Vagina (tissue), 2 donors: ENCODE results near the gene CCDC87. TPM values are rescaled to one million over a fixed set of nuclear protein-coding genes. Genes with fewer than 3 reads are reported as not detected.

Experiments used
- DNase-seq, 2 donors: peaks; one replicate each; pipeline ENCODE4 v3.0.0-alpha.2; 2017; ENCODE audit errors: extremely low spot score in 2 of 2
- H3K27ac ChIP-seq: fragments of 200-600 bp; sonication (generic); one replicate; pipeline ENCODE4 v1.5.1; 2019
- H3K27me3 ChIP-seq: fragments of 200-600 bp; sonication (generic); one replicate; pipeline ENCODE4 v1.5.1; 2019
- H3K36me3 ChIP-seq, 2 donors: fragments of 200-600 bp; sonication (generic); one replicate each; pipeline ENCODE4 v1.5.1; 2017 to 2019
- H3K4me1 ChIP-seq: fragments of 200-600 bp; sonication (generic); one replicate; pipeline ENCODE4 v1.5.1; 2019
- H3K4me3 ChIP-seq, 2 donors: fragments of 200-600 bp; sonication (generic); 1 replicate in 1 of 2; 2 replicates in 1 of 2; pipeline ENCODE4 v1.5.1; 2016 to 2019
- H3K9me3 ChIP-seq: fragments of 200-600 bp; sonication (generic); one replicate; pipeline ENCODE4 v1.5.1; 2019
- POLR2A ChIP-seq, 2 donors: fragments of 450-650 bp; IDR thresholded peaks; one replicate each; pipeline ENCODE4 v1.6.1; 2017; ENCODE audit warnings: antibody characterized with exemption in 2 of 2, mild to moderate bottlenecking in 2 of 2, moderate library complexity in 2 of 2
- POLR2AphosphoS5 ChIP-seq, 2 donors: sonication (generic); formaldehyde crosslinking; IDR thresholded peaks; one replicate each; pipeline ENCODE4 v1.9.0; 2017; ENCODE audit warnings: antibody characterized with exemption in 2 of 2, mild to moderate bottlenecking in 2 of 2, low read depth in 1 of 2; ENCODE audit not compliant: insufficient read depth in 1 of 2
- intact Hi-C: fragments of 100-400 bp; cut with DNase I; formaldehyde crosslinking; loops from one replicate; pipeline ENCODE4 v1.15.1; 2023
- total RNA-seq: library from RNA; depleted of rRNA; stranded (reverse); fragments of >200 nt; gene quantifications from one replicate; pipeline ENCODE4 v1.2.3, GENCODE V29; 2016
- TF ChIP-seq, protein P1 (sequence below), 3 experiments: fragments of 450-650 bp in 2 of 3; fragments of 200-600 bp in 1 of 3; sonication (generic) in 1 of 3; IDR thresholded peaks; one replicate each; pipeline ENCODE4 v1.5.1; 2017 to 2019; ENCODE audit warnings: antibody characterized with exemption in 3 of 3, mild to moderate bottlenecking in 2 of 3, moderate library complexity in 2 of 3

CCDC87 gene
- total RNA-seq, 1 donor from 2014 or later: 0.74 TPM

- TF ChIP-seq POLR2A (IDR thresholded peaks at IDR 0.05) (no peak), POLR2AphosphoS5 (IDR thresholded peaks at IDR 0.05; ENCODE audit: insufficient read depth in 1 of 2, low read depth in 1 of 2) (no peak)
- TF ChIP-seq, protein P1, sequence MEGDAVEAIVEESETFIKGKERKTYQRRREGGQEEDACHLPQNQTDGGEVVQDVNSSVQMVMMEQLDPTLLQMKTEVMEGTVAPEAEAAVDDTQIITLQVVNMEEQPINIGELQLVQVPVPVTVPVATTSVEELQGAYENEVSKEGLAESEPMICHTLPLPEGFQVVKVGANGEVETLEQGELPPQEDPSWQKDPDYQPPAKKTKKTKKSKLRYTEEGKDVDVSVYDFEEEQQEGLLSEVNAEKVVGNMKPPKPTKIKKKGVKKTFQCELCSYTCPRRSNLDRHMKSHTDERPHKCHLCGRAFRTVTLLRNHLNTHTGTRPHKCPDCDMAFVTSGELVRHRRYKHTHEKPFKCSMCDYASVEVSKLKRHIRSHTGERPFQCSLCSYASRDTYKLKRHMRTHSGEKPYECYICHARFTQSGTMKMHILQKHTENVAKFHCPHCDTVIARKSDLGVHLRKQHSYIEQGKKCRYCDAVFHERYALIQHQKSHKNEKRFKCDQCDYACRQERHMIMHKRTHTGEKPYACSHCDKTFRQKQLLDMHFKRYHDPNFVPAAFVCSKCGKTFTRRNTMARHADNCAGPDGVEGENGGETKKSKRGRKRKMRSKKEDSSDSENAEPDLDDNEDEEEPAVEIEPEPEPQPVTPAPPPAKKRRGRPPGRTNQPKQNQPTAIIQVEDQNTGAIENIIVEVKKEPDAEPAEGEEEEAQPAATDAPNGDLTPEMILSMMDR (IDR thresholded peaks at IDR 0.05): no peak
- Histone ChIP-seq H3K9me3 (no peaks in the 10 kb centered on the region), H3K36me3 (no peaks in the 10 kb centered on the region), H3K27ac (peak overlapping the region; percentile 94), H3K27me3 (no peaks in the 10 kb centered on the region), H3K4me3 (peak overlapping the region; percentile 64 to 88), H3K4me1 (peaks cover 55% of the 10 kb centered on the region)
- DNase-seq: no peak
- intact Hi-C loops: no loop called here
Measured at GRCh38 chr11:66617155-66617834, 24.4 kb upstream of the CCDC87 start.

- peak within 1 kb of the TSS; percentile 64 to 88 for H3K4me3 ChIP-seq
- peak within 1 kb of the TSS; percentile 94 for H3K27ac ChIP-seq
- H3K36me3 ChIP-seq: no peaks in the 10 kb centered on the region
- H3K4me1 ChIP-seq: peaks cover 51% of the 10 kb centered on the region
- no peaks in the 10 kb centered on the region for H3K27me3 ChIP-seq
- no peaks in the 10 kb centered on the region for H3K9me3 ChIP-seq
- DNase-seq: peak; percentile 98 to 100
- TF ChIP-seq, protein P1 (IDR thresholded peaks at IDR 0.05): no peak
- TF ChIP-seq POLR2AphosphoS5 (IDR thresholded peaks at IDR 0.05; ENCODE audit: insufficient read depth in 1 of 2, low read depth in 1 of 2) (peak; percentile 96 to 100), POLR2A (IDR thresholded peaks at IDR 0.05) (peak; percentile 85 to 99)
- intact Hi-C loops: no loop called here
Measured at GRCh38 chr11:66616379-66617154, 23.7 kb upstream of the CCDC87 start, which contains the start of gene RBM14. RBM14 (plus strand) TSS chr11:66616630; CDS start chr11:66616721, 91 bp downstream.

- Histone ChIP-seq H3K9me3 (no peaks in the 10 kb centered on the region), H3K4me1 (peaks cover 28% of the 10 kb centered on the region), H3K36me3 (no peaks in the 10 kb centered on the region), H3K27ac (no peak overlapping the region), H3K4me3 (no peak overlapping the region), H3K27me3 (no peaks in the 10 kb centered on the region)
- intact Hi-C loops: no loop called here
- TF ChIP-seq POLR2AphosphoS5 (IDR thresholded peaks at IDR 0.05; ENCODE audit: insufficient read depth in 1 of 2, low read depth in 1 of 2): no peak
- TF ChIP-seq, protein P1 (IDR thresholded peaks at IDR 0.05): no peak
- TF ChIP-seq POLR2A (IDR thresholded peaks at IDR 0.05): no peak
- no peak for DNase-seq
Measured at GRCh38 chr11:66614073-66614472, 21.2 kb upstream of the CCDC87 start.

DNA sequence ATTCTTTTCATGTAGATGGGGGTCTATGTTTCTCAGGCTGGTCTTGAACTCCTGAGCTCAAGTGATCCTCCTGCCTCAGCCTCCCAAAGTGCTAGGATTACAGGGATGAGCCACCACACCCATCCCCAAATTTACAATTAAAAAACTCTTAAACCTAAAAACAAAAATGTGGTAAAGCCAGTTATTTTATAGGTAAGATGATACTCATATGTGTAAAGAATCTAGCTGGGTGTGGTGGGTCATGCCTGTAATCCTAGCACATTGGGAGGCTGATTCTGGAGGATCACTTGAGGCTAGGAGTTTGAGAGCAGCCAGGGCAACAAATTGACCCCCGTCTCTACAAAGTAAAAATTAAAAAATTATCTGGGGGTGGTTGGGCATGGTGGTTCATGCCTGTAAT lies 19.6 kb upstream of the CCDC87 start:
- H3K27ac ChIP-seq: no peak overlapping the region
- intact Hi-C loops: no loop called here
- DNase-seq: no peak
- H3K9me3 ChIP-seq: no peaks in the 10 kb centered on the region
- no peaks in the 10 kb centered on the region for H3K36me3 ChIP-seq
- no peak overlapping the region for H3K4me3 ChIP-seq
- no peak for TF ChIP-seq POLR2AphosphoS5 (IDR thresholded peaks at IDR 0.05; ENCODE audit: insufficient read depth in 1 of 2, low read depth in 1 of 2)
- TF ChIP-seq, protein P1 (IDR thresholded peaks at IDR 0.05): no peak
- no peak for TF ChIP-seq POLR2A (IDR thresholded peaks at IDR 0.05)
- H3K4me1 ChIP-seq: peaks cover 22% of the 10 kb centered on the region
- no peaks in the 10 kb centered on the region for H3K27me3 ChIP-seq
